KMS-11 (cell line): ENCODE measurements around the gene SP3.

ENCODE experiments used
- H2AFZ ChIP-seq: fragments of 200-600 bp; sonication (generic); 2 replicates; pipeline ENCODE4 v1.6.1; 2016; ENCODE audit warnings: antibody characterized with exemption, mixed run types, low read depth
- H3K27ac ChIP-seq: fragments of 200-600 bp; sonication (generic); 2 replicates; pipeline ENCODE4 v1.6.1; 2016; ENCODE audit warnings: mild to moderate bottlenecking, mixed run types
- H3K27me3 ChIP-seq: fragments of 200-600 bp; sonication (generic); 2 replicates; pipeline ENCODE4 v1.6.1; 2017; ENCODE audit warnings: mild to moderate bottlenecking, low read depth, mixed run types, moderate library complexity; ENCODE audit not compliant: insufficient read depth
- H3K36me3 ChIP-seq: fragments of 200-600 bp; sonication (generic); 2 replicates; pipeline ENCODE4 v1.6.1; 2017; ENCODE audit warnings: mild to moderate bottlenecking, mixed run types; ENCODE audit not compliant: insufficient read depth
- H3K4me1 ChIP-seq: fragments of 200-600 bp; sonication (generic); 2 replicates; pipeline ENCODE4 v1.6.1; 2016; ENCODE audit warnings: mild to moderate bottlenecking, low read depth, mixed run types; ENCODE audit not compliant: poor library complexity, severe bottlenecking
- H3K4me2 ChIP-seq: fragments of 200-600 bp; sonication (generic); 2 replicates; pipeline ENCODE4 v1.7.0; 2016; ENCODE audit warnings: mild to moderate bottlenecking, mixed run types
- H3K4me3 ChIP-seq: fragments of 200-600 bp; sonication (generic); IDR thresholded peaks from 2 replicates; pipeline ENCODE4 v1.6.1; 2017; ENCODE audit warnings: low read depth, low read length, mixed read lengths; ENCODE audit not compliant: insufficient read depth
- H3K79me2 ChIP-seq: fragments of 200-600 bp; sonication (generic); 2 replicates; pipeline ENCODE4 v1.6.1; 2016; ENCODE audit warnings: low read depth, mixed run types; ENCODE audit not compliant: insufficient read depth
- H3K9ac ChIP-seq: fragments of 200-600 bp; sonication (generic); 2 replicates; pipeline ENCODE4 v1.6.1; 2016; ENCODE audit warnings: mild to moderate bottlenecking, mixed run types
- H4K20me1 ChIP-seq: fragments of 200-600 bp; sonication (generic); 2 replicates; pipeline ENCODE4 v1.6.1; 2016; ENCODE audit warnings: mild to moderate bottlenecking, mixed run types; ENCODE audit not compliant: insufficient read depth
- CTCF ChIP-seq: fragments of 200-600 bp; sonication (generic); conservative IDR thresholded peaks from 2 replicates; pipeline ENCODE4 v1.6.1; 2017; ENCODE audit warnings: low read depth, mild to moderate bottlenecking, antibody characterized with exemption, low read length, moderate library complexity, mixed read lengths

Gene SP3

GRCh38 chr2:173868406-173868805, 96.8 kb downstream of the SP3 start:
- Histone ChIP-seq H3K9ac (no peak overlapping the region), H3K4me2 (no peak overlapping the region), H3K27me3 (no peaks in the 10 kb centered on the region), H3K79me2 (no peaks in the 10 kb centered on the region), H3K4me3 (no peak overlapping the region), H3K4me1 (no peaks in the 10 kb centered on the region), H2AFZ (no peak overlapping the region), H3K36me3 (no peaks in the 10 kb centered on the region), H4K20me1 (no peaks in the 10 kb centered on the region), H3K27ac (no peak overlapping the region)
- no peak for TF ChIP-seq CTCF

DNA sequence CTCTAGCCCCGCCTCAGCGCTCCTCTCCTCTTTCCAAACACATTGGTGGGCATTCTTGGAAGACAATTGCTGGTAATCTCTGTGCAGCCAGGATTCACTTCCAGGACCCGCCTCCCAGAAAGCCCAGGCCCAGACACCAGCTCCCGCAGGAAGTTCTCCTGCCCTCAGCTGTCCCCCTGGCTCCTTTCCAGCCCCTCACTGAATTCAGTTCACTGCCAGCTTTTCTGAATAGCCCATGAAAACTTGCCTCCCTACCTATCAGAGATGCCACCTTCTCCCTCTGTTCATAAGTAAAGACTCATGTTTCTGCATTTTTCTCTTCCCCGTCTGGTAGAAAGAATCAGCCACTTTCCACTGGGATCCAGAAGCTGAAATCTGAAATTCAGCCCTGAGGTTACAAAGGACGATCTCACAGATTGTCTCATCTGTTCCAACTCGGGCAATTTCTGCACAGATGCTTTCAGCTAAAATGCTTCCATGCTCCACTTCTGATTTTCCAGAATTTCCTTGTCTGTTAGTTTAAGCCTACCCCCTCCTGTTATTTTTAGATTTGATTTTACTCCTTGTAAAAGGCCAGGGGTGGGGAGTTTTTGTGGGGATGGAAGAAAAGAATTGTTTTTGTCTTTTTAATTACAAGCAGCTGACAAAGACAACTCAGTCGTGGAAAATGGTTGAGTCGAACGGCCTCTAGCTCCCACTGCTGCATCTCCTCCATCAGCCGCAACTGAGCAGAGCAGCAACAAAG, 98.1 kb downstream of the SP3 start:
- no peak overlapping the region for H3K27ac ChIP-seq
- no peaks in the 10 kb centered on the region for H3K36me3 ChIP-seq
- no peak overlapping the region for H2AFZ ChIP-seq
- no peak overlapping the region for H3K4me2 ChIP-seq
- no peaks in the 10 kb centered on the region for H4K20me1 ChIP-seq
- no peaks in the 10 kb centered on the region for H3K79me2 ChIP-seq
- TF ChIP-seq CTCF = no peak
- H3K4me3 ChIP-seq = no peak overlapping the region
- H3K4me1 ChIP-seq = no peaks in the 10 kb centered on the region
- H3K27me3 ChIP-seq = no peaks in the 10 kb centered on the region
- H3K9ac ChIP-seq = no peak overlapping the region

DNA sequence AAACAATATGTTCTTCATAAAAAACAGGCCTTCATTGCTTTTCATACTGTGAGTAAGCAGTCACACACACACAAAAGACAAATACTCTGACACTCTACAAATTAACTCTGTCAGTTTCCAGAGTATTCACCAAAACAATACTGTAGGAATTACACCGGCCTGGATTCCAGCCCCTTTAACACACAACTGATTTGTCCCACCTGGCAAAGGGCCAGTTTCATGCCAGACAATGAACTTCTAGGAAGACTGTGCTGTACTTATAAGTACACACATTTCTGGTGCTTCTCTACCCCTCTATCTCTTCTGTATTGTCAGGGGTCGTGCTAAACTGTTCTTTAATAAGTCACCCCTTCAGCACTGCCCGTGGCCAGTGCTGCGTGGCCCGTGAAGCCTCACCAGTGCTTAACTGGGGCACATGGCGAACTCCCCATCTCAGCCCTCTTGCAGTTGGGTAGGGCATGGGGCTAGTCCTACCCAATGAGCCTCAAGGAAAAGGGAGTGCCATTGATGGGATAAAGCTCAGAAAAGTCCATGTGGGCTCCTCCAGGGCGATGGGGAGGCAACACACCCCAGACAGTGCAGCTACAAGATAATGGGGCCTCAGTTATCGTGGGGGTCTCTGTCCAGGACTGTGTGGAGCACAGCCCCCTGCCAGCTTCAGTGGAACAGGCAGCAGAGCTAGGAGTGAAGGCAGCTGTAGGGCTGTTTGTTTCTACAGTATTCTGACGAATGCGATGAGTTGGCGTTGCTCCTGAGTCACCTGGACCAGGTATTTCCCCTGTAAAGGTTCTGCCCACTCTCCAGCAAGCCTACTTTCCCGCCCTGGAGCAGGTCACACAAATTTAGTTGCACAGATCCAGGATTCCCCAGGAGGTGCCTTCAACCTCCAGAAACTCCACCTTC, 99.0 kb downstream of the SP3 start:
- no peak overlapping the region for H3K9ac ChIP-seq
- H3K4me3 ChIP-seq = no peak overlapping the region
- no peaks in the 10 kb centered on the region for H3K27me3 ChIP-seq
- TF ChIP-seq CTCF = no peak
- no peak overlapping the region for H2AFZ ChIP-seq
- H3K79me2 ChIP-seq = no peaks in the 10 kb centered on the region
- no peak overlapping the region for H3K27ac ChIP-seq
- no peaks in the 10 kb centered on the region for H3K36me3 ChIP-seq
- no peak overlapping the region for H3K4me2 ChIP-seq
- H4K20me1 ChIP-seq = no peaks in the 10 kb centered on the region
- H3K4me1 ChIP-seq = no peaks in the 10 kb centered on the region

DNA sequence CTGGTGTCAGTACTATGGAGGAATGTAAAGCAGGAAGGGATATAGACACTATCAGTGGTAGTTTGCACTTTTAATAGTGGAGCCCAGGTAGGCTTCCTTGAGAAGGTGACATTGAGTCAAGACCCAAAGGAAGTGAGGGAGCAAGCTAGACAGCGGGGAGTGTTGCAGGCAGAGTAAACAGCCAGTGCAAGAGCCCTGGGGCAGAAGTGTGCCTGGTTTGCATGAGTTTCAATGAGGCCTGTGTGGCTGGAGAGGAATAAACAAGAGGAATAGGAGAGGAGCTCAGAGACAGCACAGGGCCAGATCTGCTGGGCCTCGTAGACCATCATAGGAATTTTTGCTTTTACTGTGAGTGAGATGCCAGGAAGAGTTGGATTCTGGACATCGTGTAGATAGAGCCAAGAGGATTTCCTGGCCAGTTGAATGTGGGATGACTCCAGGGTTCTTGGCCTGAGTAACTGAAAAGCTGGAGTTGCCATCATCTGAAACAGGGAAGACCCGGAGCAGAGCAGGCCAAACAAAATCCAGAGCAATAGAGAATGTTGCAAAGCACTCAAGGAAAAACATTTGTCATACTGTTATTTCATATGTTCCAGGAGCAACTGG, 102.5 kb downstream of the SP3 start:
- no peaks in the 10 kb centered on the region for H4K20me1 ChIP-seq
- H3K4me2 ChIP-seq = no peak overlapping the region
- H3K36me3 ChIP-seq = no peaks in the 10 kb centered on the region
- no peak overlapping the region for H3K27ac ChIP-seq
- TF ChIP-seq CTCF = no peak
- H3K4me3 ChIP-seq = no peak overlapping the region
- no peak overlapping the region for H2AFZ ChIP-seq
- no peaks in the 10 kb centered on the region for H3K4me1 ChIP-seq
- no peaks in the 10 kb centered on the region for H3K27me3 ChIP-seq
- H3K79me2 ChIP-seq = no peaks in the 10 kb centered on the region
- no peak overlapping the region for H3K9ac ChIP-seq
